Prostate gland (tissue), 2 donors: ENCODE results near the gene SAA4. TPM values are rescaled to one million over a fixed set of nuclear protein-coding genes. Genes with fewer than 3 reads are reported as not detected.
"Not testable (repeated sequence)": the region's sequence is repeated elsewhere in the genome, so short reads cannot be mapped to it uniquely, and the experiment has no call there.

Experiments
- DNase-seq: peaks from one replicate; pipeline ENCODE4 v3.0.0-alpha.2; 2019; ENCODE audit warnings: low spot score
- H3K27ac ChIP-seq, 2 donors: fragments of 200-600 bp; sonication (generic); 2 replicates each; pipeline ENCODE4 v1.5.1; 2017 to 2019
- H3K27me3 ChIP-seq: fragments of 200-600 bp; sonication (generic); replicated peaks from 2 replicates; pipeline ENCODE4 v1.5.1; 2019; ENCODE audit not compliant: insufficient read depth
- H3K36me3 ChIP-seq, 2 donors: fragments of 200-600 bp; sonication (generic); 1 replicate in 1 of 2; 2 replicates in 1 of 2; pipeline versions ENCODE4 v1.5.1 to v1.8.1; 2017 to 2019
- H3K4me1 ChIP-seq: fragments of 200-600 bp; sonication (generic); replicated peaks from 2 replicates; pipeline ENCODE4 v1.5.1; 2019
- H3K4me3 ChIP-seq, 2 donors: fragments of 200-600 bp; sonication (generic); 2 replicates each; pipeline ENCODE4 v1.5.1; 2017 to 2019
- H3K9me3 ChIP-seq: fragments of 200-600 bp; sonication (generic); 2 replicates; pipeline ENCODE4 v1.5.1; 2017
- CTCF ChIP-seq, 4 experiments: fragments of 200-600 bp in 2 of 4; fragments of 450-650 bp in 2 of 4; sonication (generic) in 2 of 4; IDR thresholded peaks; 1 replicate in 3 of 4; 2 replicates in 1 of 4; pipeline ENCODE4 v1.5.1; 2016 to 2019; ENCODE audit warnings: antibody characterized with exemption in 4 of 4, mild to moderate bottlenecking in 2 of 4, moderate library complexity in 2 of 4
- POLR2A ChIP-seq: fragments of 450-650 bp; IDR thresholded peaks from one replicate; pipeline ENCODE4 v1.6.1; 2016; ENCODE audit warnings: antibody characterized with exemption, mild to moderate bottlenecking
- POLR2AphosphoS5 ChIP-seq: sonication (generic); formaldehyde crosslinking; IDR thresholded peaks from one replicate; pipeline ENCODE4 v1.6.1; 2017; ENCODE audit warnings: antibody characterized with exemption
- WGBS: methylation state at CpG from one replicate; pipeline ENCODE4 v1.1.5; 2018; 5-methylcytosine and 5-hydroxymethylcytosine counted together
- intact Hi-C: fragments of 100-400 bp; cut with DNase I; formaldehyde crosslinking; loops from one replicate; pipeline ENCODE4 v1.14.2; 2022
- total RNA-seq, 2 donors: library from RNA; depleted of rRNA; stranded (reverse); fragments of >200 nt; gene quantifications; one replicate each; pipeline ENCODE4 v1.1.0, GENCODE V29; 2016

The SAA4 gene
- total RNA-seq, 2 donors from 2014 or later: not detected

- H3K4me3 ChIP-seq: no peak overlapping the region
- H3K9me3 ChIP-seq: no peaks in the 10 kb centered on the region
- 81% methylated on average over 5 of the region's 5 CpGs for WGBS
- intact Hi-C loops: no loop called here
- DNase-seq: no peak
- H3K27me3 ChIP-seq: no peaks in the 10 kb centered on the region
- no peak for TF ChIP-seq CTCF (IDR thresholded peaks at IDR 0.05)
- no peak for TF ChIP-seq POLR2A
- TF ChIP-seq POLR2AphosphoS5: no peak
- H3K36me3 ChIP-seq: no peaks in the 10 kb centered on the region
- H3K27ac ChIP-seq: no peak overlapping the region
- H3K4me1 ChIP-seq: no peaks in the 10 kb centered on the region
Measured at GRCh38 chr11:18277565-18278271, 41.1 kb upstream of the SAA4 start.

GRCh38 chr11:18271206-18271605 is 34.6 kb upstream of the SAA4 start:
- intact Hi-C loops: no loop called here
- no peaks in the 10 kb centered on the region for H3K27me3 ChIP-seq

GRCh38 chr11:18270102-18270501 is 33.5 kb upstream of the SAA4 start:
- TF ChIP-seq CTCF (IDR thresholded peaks at IDR 0.05): no peak
- no peak for TF ChIP-seq POLR2A
- no peak for TF ChIP-seq POLR2AphosphoS5
- no peak for DNase-seq
- Histone ChIP-seq H3K36me3 (no peaks in the 10 kb centered on the region), H3K27ac (no peak overlapping the region), H3K27me3 (no peaks in the 10 kb centered on the region), H3K4me1 (no peaks in the 10 kb centered on the region), H3K9me3 (no peaks in the 10 kb centered on the region), H3K4me3 (no peak overlapping the region)
- WGBS: 59% methylated on average over 4 of the region's 4 CpGs
- intact Hi-C loops: no loop called here

More at GRCh38 chr11:18271206-18271605, 34.6 kb upstream of the SAA4 start:
- no peaks in the 10 kb centered on the region for H3K4me1 ChIP-seq
- H3K36me3 ChIP-seq: no peaks in the 10 kb centered on the region
- TF ChIP-seq POLR2AphosphoS5 (no peak), POLR2A (no peak), CTCF (IDR thresholded peaks at IDR 0.05) (no peak)
- H3K4me3 ChIP-seq: no peak overlapping the region
- 58% methylated on average over 4 of the region's 4 CpGs for WGBS
- H3K27ac ChIP-seq: no peak overlapping the region
- DNase-seq: no peak
- H3K9me3 ChIP-seq: no peaks in the 10 kb centered on the region

GRCh38 chr11:18269252-18269651 is 32.6 kb upstream of the SAA4 start:
- intact Hi-C loops, H3K27me3 ChIP-seq, H3K27ac ChIP-seq, H3K9me3 ChIP-seq, H3K4me3 ChIP-seq, H3K36me3 ChIP-seq, H3K4me1 ChIP-seq, DNase-seq: not testable (repeated sequence)
- WGBS: 36% methylated on average over 3 of the region's 5 CpGs

- intact Hi-C loops, H3K27ac ChIP-seq, DNase-seq, H3K36me3 ChIP-seq, H3K9me3 ChIP-seq, H3K27me3 ChIP-seq, H3K4me3 ChIP-seq, H3K4me1 ChIP-seq: not testable (repeated sequence)
- 72% methylated on average over 4 of the region's 10 CpGs for WGBS
Measured at GRCh38 chr11:18267335-18268133, 30.9 kb upstream of the SAA4 start.

GRCh38 chr11:18265949-18266348 is 29.3 kb upstream of the SAA4 start, which contains the start of gene SAA1:
SAA1 (plus strand) TSS chr11:18266264; CDS start chr11:18266888, 624 bp downstream.
- no peak within 1 kb of the TSS for H3K27ac ChIP-seq
- DNase-seq: peak; percentile 34
- no peaks in the 10 kb centered on the region for H3K27me3 ChIP-seq
- no peak within 1 kb of the TSS for H3K4me3 ChIP-seq
- no peaks in the 10 kb centered on the region for H3K4me1 ChIP-seq
- H3K9me3 ChIP-seq: no peaks in the 10 kb centered on the region
- WGBS: 46% methylated on average over 7 of the region's 8 CpGs
- TF ChIP-seq CTCF (IDR thresholded peaks at IDR 0.05) (no peak), POLR2AphosphoS5 (peak; percentile 59)
- intact Hi-C loops: no loop called here
- no peaks in the 10 kb centered on the region for H3K36me3 ChIP-seq
